Mesothelial cell of epicardium (in vitro differentiated cells): ENCODE results near the gene RSU1. TPM values are rescaled to one million over a fixed set of nuclear protein-coding genes. Genes with fewer than 3 reads are reported as not detected.

ENCODE experiments used
- DNase-seq, 2 experiments: peaks; one replicate each; pipeline ENCODE4 v3.0.0; 2021; ENCODE audit warnings: low spot score in 2 of 2; ENCODE audit not compliant: unreplicated experiment in 2 of 2
- H3K27ac Mint-ChIP-seq: 2 replicates; pipeline ENCODE4 v1.8.0; 2021; ENCODE audit warnings: mixed read lengths
- H3K27me3 Mint-ChIP-seq: 2 replicates; pipeline ENCODE4 v1.8.0; 2021; ENCODE audit warnings: low read depth, mixed read lengths
- H3K36me3 Mint-ChIP-seq: 2 replicates; pipeline ENCODE4 v1.8.0; 2021; ENCODE audit warnings: mixed read lengths
- H3K4me1 Mint-ChIP-seq: 2 replicates; pipeline ENCODE4 v1.8.0; 2021; ENCODE audit warnings: mixed read lengths
- H3K4me3 Mint-ChIP-seq: 2 replicates; pipeline ENCODE4 v1.8.0; 2021; ENCODE audit warnings: mild to moderate bottlenecking, moderate library complexity, mixed read lengths
- H3K9me3 Mint-ChIP-seq: 2 replicates; pipeline ENCODE4 v1.8.0; 2021; ENCODE audit warnings: mixed read lengths
- CTCF ChIP-seq: fragments of 200-600 bp; sonication (generic); IDR thresholded peaks from one replicate; pipeline ENCODE4 v1.5.0; 2021; ENCODE audit warnings: antibody characterized with exemption; ENCODE audit not compliant: unreplicated experiment
- total RNA-seq: library from RNA; stranded (reverse); gene quantifications from 3 replicates; pipeline ENCODE4 v1.2.1, GENCODE V29; 2021

RSU1 gene
- total RNA-seq, 1 donor from 2014 or later: 36.2 TPM

DNA sequence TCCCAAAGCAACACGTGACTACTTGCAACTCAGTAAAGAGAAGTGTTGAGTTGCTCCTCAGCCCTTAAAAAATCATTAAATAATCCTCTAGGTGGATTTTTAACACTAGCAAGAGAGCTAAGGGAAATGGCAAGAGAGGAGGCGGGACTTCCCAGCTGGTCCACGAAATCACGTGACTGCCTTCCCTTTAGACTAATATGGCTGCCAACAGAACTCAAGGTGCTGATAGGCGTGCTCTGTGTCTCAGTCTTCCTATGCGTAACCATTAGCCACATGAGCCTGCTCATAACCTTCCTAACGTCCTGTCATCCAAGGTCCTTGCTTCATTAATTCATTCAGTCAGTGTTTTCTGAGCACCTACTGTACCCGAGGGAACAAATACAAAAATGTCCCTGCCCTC lies 66.0 kb downstream of the RSU1 start:
- H3K36me3 Mint-ChIP-seq: peaks cover 17% of the 10 kb centered on the region
- no peak for DNase-seq
- H3K9me3 Mint-ChIP-seq: no peaks in the 10 kb centered on the region
- no peak for TF ChIP-seq CTCF
- H3K27me3 Mint-ChIP-seq: no peaks in the 10 kb centered on the region
- H3K27ac Mint-ChIP-seq: no peak overlapping the region
- no peak overlapping the region for H3K4me3 Mint-ChIP-seq
- H3K4me1 Mint-ChIP-seq: no peaks in the 10 kb centered on the region

GRCh38 chr10:16750461-16750860 lies 66.8 kb downstream of the RSU1 start:
- no peak for DNase-seq
- Mint-ChIP-seq H3K27me3 (no peaks in the 10 kb centered on the region), H3K4me1 (no peaks in the 10 kb centered on the region), H3K36me3 (peaks cover 17% of the 10 kb centered on the region), H3K9me3 (no peaks in the 10 kb centered on the region), H3K4me3 (no peak overlapping the region), H3K27ac (no peak overlapping the region)
- no peak for TF ChIP-seq CTCF

DNA sequence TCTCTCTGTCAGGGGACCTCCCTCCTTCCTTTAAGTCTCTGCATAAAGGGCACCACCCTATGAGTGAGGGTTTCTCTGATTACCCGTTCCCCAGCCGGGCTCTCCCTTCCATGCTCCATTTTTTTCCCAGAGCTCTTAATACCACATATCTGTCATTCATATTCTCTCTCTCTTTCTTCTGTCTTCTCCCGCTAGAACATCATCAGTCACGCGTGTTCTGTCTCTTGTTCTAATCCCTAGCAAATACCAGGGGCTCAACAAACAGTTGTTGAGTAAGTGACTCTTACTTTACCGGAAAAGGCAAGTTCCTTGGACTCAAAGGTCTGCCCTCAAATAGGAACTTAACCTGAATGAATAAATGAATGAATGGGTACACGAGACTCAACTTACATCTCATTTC lies 68.5 kb downstream of the RSU1 start:
- no peak for DNase-seq
- Mint-ChIP-seq H3K27me3 (no peaks in the 10 kb centered on the region), H3K4me1 (no peaks in the 10 kb centered on the region), H3K36me3 (peaks cover 17% of the 10 kb centered on the region), H3K9me3 (no peaks in the 10 kb centered on the region), H3K27ac (no peak overlapping the region), H3K4me3 (no peak overlapping the region)
- TF ChIP-seq CTCF: no peak

- Mint-ChIP-seq H3K27ac (no peak overlapping the region), H3K9me3 (no peaks in the 10 kb centered on the region), H3K36me3 (peaks cover 10% of the 10 kb centered on the region), H3K4me3 (no peak overlapping the region), H3K27me3 (no peaks in the 10 kb centered on the region), H3K4me1 (no peaks in the 10 kb centered on the region)
- DNase-seq: no peak
- no peak for TF ChIP-seq CTCF
These were observed 70.4 kb downstream of the RSU1 start for GRCh38 chr10:16746856-16747255.

GRCh38 chr10:16745061-16745460 lies 72.2 kb downstream of the RSU1 start:
- Mint-ChIP-seq H3K27me3 (no peaks in the 10 kb centered on the region), H3K27ac (no peak overlapping the region), H3K9me3 (peaks cover 4% of the 10 kb centered on the region), H3K36me3 (peaks cover 11% of the 10 kb centered on the region), H3K4me1 (no peaks in the 10 kb centered on the region), H3K4me3 (no peak overlapping the region)
- DNase-seq: no peak
- TF ChIP-seq CTCF: no peak

DNA sequence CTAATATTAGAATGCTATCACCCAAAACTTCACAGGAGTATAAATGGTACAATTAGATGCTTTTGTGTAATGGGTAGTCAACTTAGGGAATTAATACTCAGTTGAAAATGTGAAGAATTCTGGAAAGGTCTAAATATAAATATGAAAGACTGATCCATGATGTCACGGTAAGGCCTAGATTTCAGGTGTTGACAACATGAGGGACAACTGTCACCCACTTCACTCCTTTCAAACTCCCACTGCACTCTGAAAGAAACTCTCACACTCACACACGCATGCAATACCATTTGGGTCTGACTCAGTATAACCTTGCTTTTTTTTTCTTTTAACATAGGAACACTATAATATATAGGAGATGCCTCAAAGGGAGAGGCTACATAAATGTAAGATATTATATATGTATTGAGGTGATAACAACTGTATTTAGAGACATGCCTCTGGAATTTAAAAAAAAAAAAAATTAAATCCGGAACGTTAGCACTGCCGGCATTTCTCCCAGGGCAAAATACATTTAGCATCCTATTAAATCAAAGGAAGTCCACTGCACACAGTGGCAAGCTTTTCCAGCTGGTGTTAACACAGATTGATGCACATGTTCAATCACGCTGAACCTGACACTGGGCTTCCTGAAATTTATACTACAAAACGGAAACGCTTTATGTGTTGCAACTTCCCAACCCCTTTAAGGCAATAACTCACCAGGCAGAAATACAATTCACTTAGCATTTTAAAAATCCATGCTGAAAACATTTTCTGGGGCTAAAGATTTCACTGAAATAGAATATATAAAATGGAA lies 74.9 kb downstream of the RSU1 start:
- Mint-ChIP-seq H3K27me3 (no peaks in the 10 kb centered on the region), H3K36me3 (peaks cover 25% of the 10 kb centered on the region), H3K9me3 (peaks cover 11% of the 10 kb centered on the region), H3K27ac (no peak overlapping the region), H3K4me3 (no peak overlapping the region), H3K4me1 (no peaks in the 10 kb centered on the region)
- DNase-seq: no peak
- TF ChIP-seq CTCF: no peak
